CD8-positive, alpha-beta memory T cell (primary cell): ENCODE results near the gene TBC1D10A. TPM values are rescaled to one million over a fixed set of nuclear protein-coding genes. Genes with fewer than 3 reads are reported as not detected.

Source experiments
- CTCF ChIA-PET: fragments of 350-600 bp; sonication (Branson Sonifier 250); formaldehyde crosslinking; loops from one replicate; lab custom pipeline; 2021; ENCODE audit warnings: antibody characterized with exemption; lab: Charles Lee
- POLR2A ChIA-PET: fragments of 350-600 bp; sonication (Branson Sonifier 250); formaldehyde crosslinking; loops from one replicate; lab custom pipeline; 2021; ENCODE audit warnings: antibody characterized with exemption; lab: Charles Lee
- DNase-seq, 5 donors: peaks; one replicate each; pipeline versions ENCODE4 v3.0.0 to v3.0.0-alpha.2; 2020 to 2022; ENCODE audit warnings: mixed read lengths in 1 of 5
- H3K27ac ChIP-seq: one replicate; pipeline ENCODE4 v1.7.0; 2013; ENCODE audit warnings: low read depth, mild to moderate bottlenecking, low read length, moderate library complexity
- H3K27me3 ChIP-seq: 2 replicates; pipeline ENCODE4 v1.7.0; 2013; ENCODE audit warnings: low read length, mild to moderate bottlenecking; ENCODE audit not compliant: insufficient read depth, poor library complexity, severe bottlenecking
- H3K36me3 ChIP-seq: 2 replicates; pipeline ENCODE4 v1.7.0; 2013; ENCODE audit warnings: mild to moderate bottlenecking, low read length, moderate library complexity; ENCODE audit not compliant: insufficient read depth
- H3K4me1 ChIP-seq: 2 replicates; pipeline ENCODE4 v1.7.0; 2013; ENCODE audit warnings: mild to moderate bottlenecking, low read length, moderate library complexity; ENCODE audit not compliant: insufficient read depth
- H3K4me3 ChIP-seq: 2 replicates; pipeline ENCODE4 v1.7.0; 2013; ENCODE audit warnings: mild to moderate bottlenecking, low read length
- H3K9me3 ChIP-seq: 2 replicates; pipeline ENCODE4 v1.7.0; 2013; ENCODE audit warnings: mild to moderate bottlenecking, low read length
- H3K27ac Mint-ChIP-seq, 8 donors: one replicate each; pipeline ENCODE4 v1.8.0; 2020 to 2021; ENCODE audit warnings: mixed read lengths in 8 of 8, mild to moderate bottlenecking in 6 of 8, inconsistent platforms in 3 of 8, moderate library complexity in 3 of 8
- H3K27me3 Mint-ChIP-seq, 2 donors: one replicate each; pipeline ENCODE4 v1.8.0; 2020 to 2021; ENCODE audit warnings: mixed read lengths in 2 of 2, mild to moderate bottlenecking in 1 of 2, moderate library complexity in 1 of 2
- H3K36me3 Mint-ChIP-seq, 3 donors: one replicate each; pipeline ENCODE4 v1.8.0; 2020 to 2021; ENCODE audit warnings: mixed read lengths in 3 of 3, inconsistent platforms in 1 of 3, mild to moderate bottlenecking in 1 of 3
- H3K4me1 Mint-ChIP-seq, 3 donors: one replicate each; pipeline ENCODE4 v1.8.0; 2020 to 2021; ENCODE audit warnings: mixed read lengths in 3 of 3, inconsistent platforms in 1 of 3, mild to moderate bottlenecking in 1 of 3
- H3K4me3 Mint-ChIP-seq, 7 donors: one replicate each; pipeline ENCODE4 v1.8.0; 2020 to 2021; ENCODE audit warnings: mixed read lengths in 7 of 7, mild to moderate bottlenecking in 6 of 7, moderate library complexity in 4 of 7, inconsistent platforms in 2 of 7
- H3K9me3 Mint-ChIP-seq, 5 donors: one replicate each; pipeline ENCODE4 v1.8.0; 2020 to 2022; ENCODE audit warnings: mixed read lengths in 5 of 5, mild to moderate bottlenecking in 3 of 5, moderate library complexity in 2 of 5, inconsistent platforms in 1 of 5
- polyA plus RNA-seq: library from polyadenylated mRNA; unstranded; fragments of 300-500 nt; fragmentation: Illumina TruSeq; gene quantifications from one replicate; pipeline ENCODE4 v1.2.3, GENCODE V29; 2021
- total RNA-seq, 2 experiments: library from RNA; stranded (reverse); gene quantifications; one replicate each; pipeline ENCODE4 v1.2.3, GENCODE V29; 2021

The TBC1D10A gene
- total and polyA plus RNA-seq, 3 experiments from 2014 or later = 14.7 to 55.2 (median 17.3) TPM

GRCh38 chr22:30325065-30325720 is 1.5 kb downstream of the TBC1D10A start:
- no peaks in the 10 kb centered on the region for H3K27me3 ChIP-seq
- DNase-seq = no peak
- H3K4me3 ChIP-seq = peak overlapping the region; percentile 86
- peaks cover 0 to 41% (median 3%) of the 10 kb centered on the region in 3 donors for H3K36me3 Mint-ChIP-seq
- no peaks in the 10 kb centered on the region for H3K27me3 Mint-ChIP-seq
- H3K9me3 Mint-ChIP-seq = no peaks in the 10 kb centered on the region
- H3K4me1 Mint-ChIP-seq = peaks cover 58 to 67% (median 67%) of the 10 kb centered on the region in 3 donors
- ChIA-PET POLR2A (interaction anchor here (0.9 to 7.0 kb wide), 5 partner anchors 8 to 36 kb away, joined by 3 to 71 read pairs (median 26); partner anchors contain the start of genes CASTOR1, CCDC157 and SF3A1), CTCF (interaction anchor here (0.7 to 7.6 kb wide), 5 partner anchors 12 to 61 kb away, joined by 3 to 53 read pairs (median 7); partner anchors contain the start of genes CASTOR1, CCDC157 and SF3A1)
- peak overlapping the region; percentile 74 to 95 (median 88) for H3K27ac Mint-ChIP-seq
- no peaks in the 10 kb centered on the region for H3K9me3 ChIP-seq
- H3K4me3 Mint-ChIP-seq = peak overlapping the region; percentile 86 to 95 (median 91)
- peaks cover 67% of the 10 kb centered on the region for H3K4me1 ChIP-seq
- H3K27ac ChIP-seq = peak overlapping the region; percentile 67
- H3K36me3 ChIP-seq = peaks cover 3% of the 10 kb centered on the region

DNA sequence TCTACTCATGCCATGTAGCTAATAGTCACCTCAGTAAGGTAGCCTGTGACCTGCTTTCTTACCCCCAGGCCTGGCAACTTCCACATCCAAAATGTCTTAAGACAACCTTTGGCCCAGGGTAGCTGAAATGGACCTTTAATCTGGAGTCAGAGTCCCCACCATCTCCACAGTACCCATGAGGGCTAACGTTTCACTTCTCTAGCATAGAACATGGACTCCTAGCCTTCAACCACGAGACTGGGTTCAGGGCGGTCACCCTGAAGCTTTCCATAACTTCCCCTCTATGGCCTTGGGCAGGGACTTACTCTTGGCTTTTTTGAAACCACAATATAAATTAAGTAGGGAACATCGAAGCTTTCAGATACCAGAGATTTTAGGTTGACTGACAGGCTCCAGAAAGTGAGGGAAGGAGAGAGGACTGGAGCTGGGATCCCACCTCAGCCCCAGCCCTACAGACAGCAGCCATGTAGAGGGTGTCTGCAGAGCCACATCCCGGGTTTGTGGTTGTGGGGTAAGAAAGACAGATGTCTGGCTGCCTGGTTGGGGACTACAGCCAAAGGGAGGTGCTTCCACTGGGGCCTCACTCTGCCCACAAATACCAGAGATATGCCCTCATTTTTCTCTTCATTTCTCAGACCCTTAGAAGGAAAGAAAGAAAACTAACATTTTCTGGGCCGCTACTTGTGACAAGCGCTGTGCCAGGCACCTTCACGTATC is 2.6 kb downstream of the TBC1D10A start:
- H3K27me3 Mint-ChIP-seq = no peaks in the 10 kb centered on the region

DNA sequence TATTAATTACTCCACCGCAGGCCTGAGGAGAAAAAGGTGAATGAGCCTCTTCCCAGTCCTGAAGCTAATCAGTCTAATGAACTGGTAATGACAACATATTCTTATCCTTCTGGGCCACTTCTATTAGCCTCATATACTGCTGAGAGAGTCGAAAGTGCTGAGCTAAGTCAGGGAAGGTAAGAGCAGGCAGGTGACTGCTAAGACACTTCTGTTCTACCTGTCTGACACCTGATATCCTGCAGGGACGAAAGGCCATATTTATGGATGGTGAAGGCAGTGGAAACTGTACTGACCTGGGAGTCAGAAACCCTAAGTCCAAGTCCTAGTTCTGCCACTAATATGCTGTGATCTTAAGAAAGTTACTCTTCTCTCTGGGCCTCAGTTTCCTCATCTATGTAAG is 3.5 kb downstream of the TBC1D10A start:
- peak overlapping the region; percentile 33 to 93 (median 90) for H3K4me3 Mint-ChIP-seq
- no peak for DNase-seq
- Histone ChIP-seq H3K4me1 (peaks cover 87% of the 10 kb centered on the region), H3K27me3 (no peaks in the 10 kb centered on the region), H3K36me3 (peaks cover 13% of the 10 kb centered on the region), H3K27ac (no peak overlapping the region), H3K4me3 (no peak overlapping the region), H3K9me3 (no peaks in the 10 kb centered on the region)
- H3K27me3 Mint-ChIP-seq = no peaks in the 10 kb centered on the region
- ChIA-PET POLR2A (interaction anchor here (1.0 to 7.0 kb wide), 3 partner anchors 18 to 35 kb away, joined by 4 to 71 read pairs (median 7); partner anchors contain the start of gene CASTOR1), CTCF (interaction anchor here (0.7 to 7.6 kb wide), 3 partner anchors 15 to 113 kb away, joined by 4 to 53 read pairs (median 45); partner anchors contain the start of gene CASTOR1)
- H3K27ac Mint-ChIP-seq = peak overlapping the region in 5 of 8 donors; percentile 6 to 85 (median 68)
- peaks cover 77 to 86% (median 86%) of the 10 kb centered on the region in 3 donors for H3K4me1 Mint-ChIP-seq
- H3K9me3 Mint-ChIP-seq = no peaks in the 10 kb centered on the region
- H3K36me3 Mint-ChIP-seq = peaks cover 0 to 51% (median 8%) of the 10 kb centered on the region in 3 donors

More for the DNA sequence above, 2.6 kb downstream of the TBC1D10A start:
- CTCF ChIA-PET = interaction anchor here (1.6 to 7.6 kb wide), 3 partner anchors 16 to 62 kb away, joined by 4 to 53 read pairs (median 45); partner anchors contain the start of gene CASTOR1
- no peaks in the 10 kb centered on the region for H3K27me3 ChIP-seq
- H3K36me3 ChIP-seq = peaks cover 13% of the 10 kb centered on the region
- peaks cover 0 to 47% (median 3%) of the 10 kb centered on the region in 3 donors for H3K36me3 Mint-ChIP-seq
- peak overlapping the region; percentile 86 for H3K4me3 ChIP-seq
- H3K27ac Mint-ChIP-seq = peak overlapping the region; percentile 36 to 92 (median 83)
- H3K27ac ChIP-seq = no peak overlapping the region
- DNase-seq = peak in 4 of 5 donors; percentile 27 to 63 (median 52)
- no peaks in the 10 kb centered on the region for H3K9me3 Mint-ChIP-seq
- no peaks in the 10 kb centered on the region for H3K9me3 ChIP-seq
- H3K4me1 Mint-ChIP-seq = peaks cover 68 to 77% (median 77%) of the 10 kb centered on the region in 3 donors
- peak overlapping the region; percentile 86 to 95 (median 91) for H3K4me3 Mint-ChIP-seq
- H3K4me1 ChIP-seq = peaks cover 77% of the 10 kb centered on the region
- POLR2A ChIA-PET = interaction anchor here (1.0 to 7.0 kb wide), 4 partner anchors 10 to 36 kb away, joined by 4 to 71 read pairs (median 6); partner anchors contain the start of gene CASTOR1

DNA sequence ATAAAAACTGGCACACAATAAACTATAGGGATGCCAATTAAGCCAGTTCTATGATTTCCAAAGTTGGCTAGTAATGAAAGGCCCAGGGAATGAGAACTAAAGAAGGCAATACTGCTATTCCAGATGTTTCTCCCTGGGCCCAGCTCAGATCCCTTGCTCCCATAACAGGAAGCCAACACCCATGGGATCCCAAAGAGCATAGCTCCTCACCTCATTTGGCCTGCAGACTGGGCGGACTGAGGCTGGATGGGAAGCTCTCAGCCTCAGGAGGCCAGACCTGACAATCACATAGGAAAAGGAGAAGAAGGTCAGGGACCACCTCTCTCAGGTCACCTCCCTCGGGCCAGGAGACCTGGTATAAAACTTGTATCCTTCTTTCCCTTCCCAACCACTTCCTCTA is 5.3 kb downstream of the TBC1D10A start:
- DNase-seq = no peak
- Histone ChIP-seq H3K9me3 (no peaks in the 10 kb centered on the region), H3K27me3 (no peaks in the 10 kb centered on the region), H3K4me3 (no peak overlapping the region), H3K36me3 (peaks cover 13% of the 10 kb centered on the region), H3K4me1 (peaks cover 94% of the 10 kb centered on the region), H3K27ac (no peak overlapping the region)
- H3K36me3 Mint-ChIP-seq = peaks cover 0 to 61% (median 8%) of the 10 kb centered on the region in 3 donors
- POLR2A ChIA-PET = interaction anchor here (7.0 kb wide), 1 partner anchor 16 kb away, joined by 71 read pairs; no protein-coding TSS in a partner anchor
- no peaks in the 10 kb centered on the region for H3K27me3 Mint-ChIP-seq
- H3K4me3 Mint-ChIP-seq = peak overlapping the region in 4 of 7 donors; percentile 20 to 78 (median 24)
- peaks cover 83 to 93% (median 93%) of the 10 kb centered on the region in 3 donors for H3K4me1 Mint-ChIP-seq
- H3K9me3 Mint-ChIP-seq = no peaks in the 10 kb centered on the region
- CTCF ChIA-PET = interaction anchor here (1.0 to 6.2 kb wide), 4 partner anchors 11 to 54 kb away, joined by 3 to 53 read pairs (median 4); partner anchors contain the start of gene CASTOR1
- H3K27ac Mint-ChIP-seq = peak overlapping the region in 7 of 8 donors; percentile 50 to 81 (median 73)

DNA sequence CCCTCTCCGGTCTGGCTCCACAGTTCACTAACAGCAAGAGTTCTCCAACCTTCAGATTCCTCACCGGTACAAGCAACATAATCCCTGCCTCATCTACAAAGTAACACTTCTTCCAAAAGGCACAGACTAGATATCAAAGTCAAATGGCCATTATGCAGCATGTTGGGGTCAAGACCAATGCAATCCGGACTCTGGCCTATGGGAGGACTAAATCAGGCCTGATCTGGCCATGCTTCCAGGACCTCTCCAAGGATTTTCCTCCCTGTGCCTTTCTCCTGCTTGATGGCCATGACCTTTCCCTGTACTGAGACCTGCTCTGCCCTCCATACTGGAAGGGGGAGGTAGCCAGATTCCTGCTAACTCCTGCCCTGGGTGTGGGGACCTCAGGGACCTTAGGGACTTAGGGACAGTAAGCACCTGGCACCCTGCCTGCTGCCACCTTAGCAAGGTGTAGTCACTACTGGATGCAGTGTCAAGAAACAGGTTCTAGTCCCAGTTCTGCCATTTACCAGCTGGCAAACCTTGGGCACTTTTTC is 6.7 kb downstream of the TBC1D10A start:
- no peaks in the 10 kb centered on the region for H3K9me3 Mint-ChIP-seq
- peaks cover 0 to 59% (median 10%) of the 10 kb centered on the region in 3 donors for H3K36me3 Mint-ChIP-seq
- Histone ChIP-seq H3K36me3 (peaks cover 13% of the 10 kb centered on the region), H3K4me3 (no peak overlapping the region), H3K27ac (no peak overlapping the region), H3K27me3 (no peaks in the 10 kb centered on the region), H3K4me1 (peaks cover 100% of the 10 kb centered on the region), H3K9me3 (no peaks in the 10 kb centered on the region)
- no peak for DNase-seq
- ChIA-PET CTCF (interaction anchor here (0.9 to 2.2 kb wide), 3 partner anchors 30 to 68 kb away, joined by 3 to 6 read pairs (median 4); no protein-coding TSS in a partner anchor), POLR2A (interaction anchor here (1.0 kb wide), 1 partner anchor 10 kb away, joined by 3 read pairs; no protein-coding TSS in a partner anchor)
- peaks cover 88 to 95% (median 95%) of the 10 kb centered on the region in 3 donors for H3K4me1 Mint-ChIP-seq
- H3K27me3 Mint-ChIP-seq = no peaks in the 10 kb centered on the region
- peak overlapping the region in 7 of 8 donors; percentile 73 to 92 (median 79) for H3K27ac Mint-ChIP-seq
- H3K4me3 Mint-ChIP-seq = peak overlapping the region in 3 of 7 donors; percentile 34 to 54 (median 38)

- Histone ChIP-seq H3K4me3 (no peak overlapping the region), H3K27ac (no peak overlapping the region), H3K4me1 (peaks cover 100% of the 10 kb centered on the region), H3K9me3 (no peaks in the 10 kb centered on the region), H3K36me3 (peaks cover 13% of the 10 kb centered on the region), H3K27me3 (no peaks in the 10 kb centered on the region)
- Mint-ChIP-seq H3K36me3 (peaks cover 0 to 51% (median 10%) of the 10 kb centered on the region in 3 donors), H3K27me3 (no peaks in the 10 kb centered on the region), H3K4me3 (peak overlapping the region in 4 of 7 donors; percentile 18 to 42 (median 41)), H3K9me3 (no peaks in the 10 kb centered on the region), H3K4me1 (peaks cover 88 to 95% (median 95%) of the 10 kb centered on the region in 3 donors), H3K27ac (peak overlapping the region; percentile 25 to 92 (median 76))
- no peak for DNase-seq
- ChIA-PET CTCF (interaction anchor here (0.9 to 2.2 kb wide), 5 partner anchors 12 to 69 kb away, joined by 3 to 6 read pairs (median 3); no protein-coding TSS in a partner anchor), POLR2A (interaction anchor here (0.5 to 1.0 kb wide), 2 partner anchors 9 to 82 kb away, joined by 3 read pairs; no protein-coding TSS in a partner anchor)
These were observed 7.8 kb downstream of the TBC1D10A start for GRCh38 chr22:30318799-30319419.
